Panc1 (cell line): Measurements from ENCODE around the gene IGBP1. TPM values are rescaled to one million over a fixed set of nuclear protein-coding genes. Genes with fewer than 3 reads are reported as not detected.

Experiments
- ATAC-seq: fragments of 200-7000 bp; cut with Tn5 transposase; 2 replicates; pipeline ENCODE4 v1.9.1; 2020; ENCODE audit warnings: mild to moderate bottlenecking, moderate library complexity
- BruUV-seq: library from RNA; stranded (reverse); fragments of 400-500 nt; replicated peaks from 2 replicates; lab custom pipeline; 2021; lab: Mats Ljungman, UMichigan
- CTCF ChIA-PET: fragments of 300-600 bp; sonication (Branson Sonifier 250); formaldehyde crosslinking; loops from one replicate; lab custom pipeline; 2022; ENCODE audit warnings: antibody characterized with exemption; lab: Charles Lee
- POLR2A ChIA-PET: fragments of 300-600 bp; sonication (Branson Sonifier 250); formaldehyde crosslinking; loops from one replicate; lab custom pipeline; 2022; ENCODE audit warnings: antibody characterized with exemption; lab: Charles Lee
- DNase-seq: peaks from one replicate; pipeline ENCODE4 v3.0.0-alpha.2; 2010; ENCODE audit warnings: low read depth, low spot score
- H3K27ac ChIP-seq: 2 replicates; pipeline ENCODE4 v1.5.1; 2011; ENCODE audit warnings: mild to moderate bottlenecking, low read length, inconsistent platforms
- H3K27me3 ChIP-seq: fragments of 200-500 bp; sonication (Bioruptor generic); 2 replicates; pipeline ENCODE4 v1.6.0; 2014; ENCODE audit warnings: low read length, inconsistent platforms; ENCODE audit not compliant: control insufficient read depth, insufficient read depth
- H3K36me3 ChIP-seq: fragments of 200-500 bp; sonication (Bioruptor generic); 2 replicates; pipeline ENCODE4 v1.5.1; 2014; ENCODE audit warnings: inconsistent platforms, mild to moderate bottlenecking, low read length, moderate library complexity; ENCODE audit not compliant: control insufficient read depth, insufficient read depth
- H3K4me1 ChIP-seq: 2 replicates; pipeline ENCODE4 v1.5.1; 2011; ENCODE audit warnings: inconsistent platforms, mild to moderate bottlenecking, low read length, moderate library complexity; ENCODE audit not compliant: control insufficient read depth, insufficient read depth
- H3K4me3 ChIP-seq, 2 experiments: 2 replicates each; pipeline ENCODE4 v1.5.1; 2011 to 2012; ENCODE audit warnings: low read depth in 2 of 2, low read length in 2 of 2, mild to moderate bottlenecking in 2 of 2, inconsistent platforms in 1 of 2, moderate library complexity in 1 of 2
- H3K9me3 ChIP-seq: fragments of 200-500 bp; sonication (Bioruptor generic); 2 replicates; pipeline ENCODE4 v1.5.1; 2014; ENCODE audit warnings: low read depth, mild to moderate bottlenecking, inconsistent platforms, low read length, moderate library complexity; ENCODE audit not compliant: control insufficient read depth, insufficient read depth
- CTCF ChIP-seq: fragments of 450-650 bp; IDR thresholded peaks from 2 replicates; pipeline ENCODE4 v1.5.1; 2017; ENCODE audit warnings: mild to moderate bottlenecking
- POLR2AphosphoS5 ChIP-seq: IDR thresholded peaks from 2 replicates; pipeline ENCODE4 v1.6.1; 2012; ENCODE audit warnings: mild to moderate bottlenecking, low read depth, low read length, moderate library complexity
- SIN3A ChIP-seq: IDR thresholded peaks from 2 replicates; pipeline ENCODE4 v1.6.1; 2012; ENCODE audit warnings: low read depth, mild to moderate bottlenecking, low read length, moderate library complexity, borderline replicate concordance; ENCODE audit not compliant: insufficient read depth
- TCF7L2 ChIP-seq: IDR thresholded peaks from 2 replicates; pipeline ENCODE4 v1.6.1; 2011; ENCODE audit warnings: mild to moderate bottlenecking, low read depth, low read length, inconsistent platforms
- in situ Hi-C: cut with HindIII; loops from 2 replicates; pipeline ENCODE4 v1.10.0; 2016; ENCODE audit warnings: low sequenced_read_pairs, low pct_unique_long_range_greater_than_20kb
- intact Hi-C: fragments of 100-400 bp; cut with micrococcal nuclease; formaldehyde crosslinking; loops from one replicate; pipeline ENCODE4 v1.10.0; 2022; ENCODE audit not compliant: unreplicated experiment
- total RNA-seq: library from RNA; stranded (reverse); gene quantifications from one replicate; pipeline ENCODE4 v1.2.1, GENCODE V29; 2021; ENCODE audit not compliant: unreplicated experiment
- TF ChIP-seq, protein P1 (sequence below), 2 experiments: IDR thresholded peaks; 2 replicates each; pipeline ENCODE4 v1.6.1; 2011 to 2012; ENCODE audit warnings: low read depth in 2 of 2, control low read depth in 1 of 2, low read length in 1 of 2, mild to moderate bottlenecking in 1 of 2, moderate library complexity in 1 of 2; ENCODE audit not compliant: insufficient read depth in 1 of 2

Gene IGBP1
- total RNA-seq, 1 experiment from 2014 or later: 36.9 TPM

- intact Hi-C loops (no loop called here), in situ Hi-C loops (no loop called here)
- Histone ChIP-seq H3K36me3 (no peaks in the 10 kb centered on the region; the same call in 1 of the 2 replicates), H3K4me3 (peak overlapping the region; percentile 92 to 97), H3K9me3 (no peaks in the 10 kb centered on the region), H3K27me3 (no peaks in the 10 kb centered on the region), H3K27ac (peak overlapping the region; percentile 89), H3K4me1 (peaks cover 8% of the 10 kb centered on the region)
- ATAC-seq: peak; percentile 46
- CTCF ChIA-PET: interaction anchor here (0.7 kb wide), 1 partner anchor 95 kb away, joined by 3 read pairs; no protein-coding TSS in a partner anchor
- POLR2A ChIA-PET: interaction anchor here (0.6 to 0.7 kb wide), 2 partner anchors 19 to 72 kb away, joined by 3 read pairs; no protein-coding TSS in a partner anchor
- BruUV-seq: no TSS peak
- TF ChIP-seq CTCF (no peak), POLR2AphosphoS5 (no peak)
- TF ChIP-seq, protein P1, sequence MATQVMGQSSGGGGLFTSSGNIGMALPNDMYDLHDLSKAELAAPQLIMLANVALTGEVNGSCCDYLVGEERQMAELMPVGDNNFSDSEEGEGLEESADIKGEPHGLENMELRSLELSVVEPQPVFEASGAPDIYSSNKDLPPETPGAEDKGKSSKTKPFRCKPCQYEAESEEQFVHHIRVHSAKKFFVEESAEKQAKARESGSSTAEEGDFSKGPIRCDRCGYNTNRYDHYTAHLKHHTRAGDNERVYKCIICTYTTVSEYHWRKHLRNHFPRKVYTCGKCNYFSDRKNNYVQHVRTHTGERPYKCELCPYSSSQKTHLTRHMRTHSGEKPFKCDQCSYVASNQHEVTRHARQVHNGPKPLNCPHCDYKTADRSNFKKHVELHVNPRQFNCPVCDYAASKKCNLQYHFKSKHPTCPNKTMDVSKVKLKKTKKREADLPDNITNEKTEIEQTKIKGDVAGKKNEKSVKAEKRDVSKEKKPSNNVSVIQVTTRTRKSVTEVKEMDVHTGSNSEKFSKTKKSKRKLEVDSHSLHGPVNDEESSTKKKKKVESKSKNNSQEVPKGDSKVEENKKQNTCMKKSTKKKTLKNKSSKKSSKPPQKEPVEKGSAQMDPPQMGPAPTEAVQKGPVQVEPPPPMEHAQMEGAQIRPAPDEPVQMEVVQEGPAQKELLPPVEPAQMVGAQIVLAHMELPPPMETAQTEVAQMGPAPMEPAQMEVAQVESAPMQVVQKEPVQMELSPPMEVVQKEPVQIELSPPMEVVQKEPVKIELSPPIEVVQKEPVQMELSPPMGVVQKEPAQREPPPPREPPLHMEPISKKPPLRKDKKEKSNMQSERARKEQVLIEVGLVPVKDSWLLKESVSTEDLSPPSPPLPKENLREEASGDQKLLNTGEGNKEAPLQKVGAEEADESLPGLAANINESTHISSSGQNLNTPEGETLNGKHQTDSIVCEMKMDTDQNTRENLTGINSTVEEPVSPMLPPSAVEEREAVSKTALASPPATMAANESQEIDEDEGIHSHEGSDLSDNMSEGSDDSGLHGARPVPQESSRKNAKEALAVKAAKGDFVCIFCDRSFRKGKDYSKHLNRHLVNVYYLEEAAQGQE (IDR thresholded peaks at IDR 0.05; ENCODE audit: insufficient read depth in 1 of 2, low read depth in 2 of 2, low read length in 1 of 2): no peak
- no peak for DNase-seq
Measured at GRCh38 chrX:70134116-70134477, 850 bp downstream of the IGBP1 start.

- TF ChIP-seq, protein P1 (IDR thresholded peaks at IDR 0.05; ENCODE audit: insufficient read depth in 1 of 2, low read depth in 2 of 2, low read length in 1 of 2): no peak
- no peak for TF ChIP-seq CTCF
- no peak for TF ChIP-seq TCF7L2
- no peak for TF ChIP-seq POLR2AphosphoS5
- no peak for TF ChIP-seq SIN3A
- H3K9me3 ChIP-seq: no peaks in the 10 kb centered on the region
- no peaks in the 10 kb centered on the region; the same call in 1 of the 2 replicates for H3K36me3 ChIP-seq
- H3K27ac ChIP-seq: no peak overlapping the region
- ChIA-PET CTCF (interaction anchor here (0.7 kb wide), 1 partner anchor 17 kb away, joined by 15 read pairs; no protein-coding TSS in a partner anchor), POLR2A (no interaction called here)
- peaks cover 5% of the 10 kb centered on the region; the same call in 1 of the 2 replicates for H3K4me1 ChIP-seq
- DNase-seq: no peak
- no TSS peak for BruUV-seq
- H3K27me3 ChIP-seq: no peaks in the 10 kb centered on the region
- intact Hi-C loops: no loop called here
- in situ Hi-C loops: no loop called here
- no peak overlapping the region for H3K4me3 ChIP-seq
- ATAC-seq: no peak
Measured at GRCh38 chrX:70138622-70139021, 5.4 kb downstream of the IGBP1 start.
